ENCODE data around the gene JAKMIP2.
"Not testable (repeated sequence)": the region's sequence is repeated elsewhere in the genome, so short reads cannot be mapped to it uniquely, and the experiment has no call there.

Gene JAKMIP2

GRCh38 chr5:147746986-147747385 lies 35.5 kb downstream of the JAKMIP2 start:
- no peak for DNase-seq (ENCODE audit: low spot score)

GRCh38 chr5:147743678-147744374 lies 38.7 kb downstream of the JAKMIP2 start:
- no peak for DNase-seq (ENCODE audit: low spot score)

GRCh38 chr5:147743012-147743411 lies 39.5 kb downstream of the JAKMIP2 start:
- no peak for DNase-seq (ENCODE audit: low spot score)

GRCh38 chr5:147742151-147742550 lies 40.4 kb downstream of the JAKMIP2 start:
- no peak for DNase-seq (ENCODE audit: low spot score)

GRCh38 chr5:147740864-147741263 lies 41.7 kb downstream of the JAKMIP2 start:
- DNase-seq (ENCODE audit: low spot score), result no peak

- no peak for DNase-seq (ENCODE audit: low spot score)
Measured at GRCh38 chr5:147737921-147738320, 44.6 kb downstream of the JAKMIP2 start.

GRCh38 chr5:147735621-147736125 lies 46.9 kb downstream of the JAKMIP2 start:
- no peak for DNase-seq (ENCODE audit: low spot score)

GRCh38 chr5:147734894-147735293 lies 47.6 kb downstream of the JAKMIP2 start:
- no peak for DNase-seq (ENCODE audit: low spot score)

- DNase-seq (ENCODE audit: low spot score), result no peak
Measured at GRCh38 chr5:147733075-147733474, 49.5 kb downstream of the JAKMIP2 start.

GRCh38 chr5:147732291-147732883 lies 50.1 kb downstream of the JAKMIP2 start:
- no peak for DNase-seq (ENCODE audit: low spot score)

- no peak for DNase-seq (ENCODE audit: low spot score)
Measured at GRCh38 chr5:147731431-147732290, 50.9 kb downstream of the JAKMIP2 start.

- no peak for DNase-seq (ENCODE audit: low spot score)
Measured at GRCh38 chr5:147727200-147727599, 55.3 kb downstream of the JAKMIP2 start.

- not testable (repeated sequence) for DNase-seq (ENCODE audit: low spot score)
Measured at GRCh38 chr5:147721191-147721960, 61.2 kb downstream of the JAKMIP2 start.

- DNase-seq (ENCODE audit: low spot score), result no peak
Measured at GRCh38 chr5:147713550-147714295, 68.8 kb downstream of the JAKMIP2 start.

- DNase-seq (ENCODE audit: low spot score), result no peak
Measured at GRCh38 chr5:147712598-147712997, 69.9 kb downstream of the JAKMIP2 start.

- no peak for DNase-seq (ENCODE audit: low spot score)
Measured at GRCh38 chr5:147712019-147712418, 70.5 kb downstream of the JAKMIP2 start.

GRCh38 chr5:147711019-147711418 lies 71.5 kb downstream of the JAKMIP2 start:
- DNase-seq (ENCODE audit: low spot score), result no peak

- DNase-seq (ENCODE audit: low spot score), result no peak
Measured at GRCh38 chr5:147708708-147709107, 73.8 kb downstream of the JAKMIP2 start.

GRCh38 chr5:147704544-147704943 lies 78.0 kb downstream of the JAKMIP2 start:
- DNase-seq (ENCODE audit: low spot score), result no peak

- DNase-seq (ENCODE audit: low spot score), result no peak
Measured at GRCh38 chr5:147701468-147701867, 81.1 kb downstream of the JAKMIP2 start.

GRCh38 chr5:147699496-147700088 lies 82.9 kb downstream of the JAKMIP2 start:
- DNase-seq (ENCODE audit: low spot score), result no peak

Data from AG08395 (cell line).